ENCODE results near the gene MDM2.

DNA sequence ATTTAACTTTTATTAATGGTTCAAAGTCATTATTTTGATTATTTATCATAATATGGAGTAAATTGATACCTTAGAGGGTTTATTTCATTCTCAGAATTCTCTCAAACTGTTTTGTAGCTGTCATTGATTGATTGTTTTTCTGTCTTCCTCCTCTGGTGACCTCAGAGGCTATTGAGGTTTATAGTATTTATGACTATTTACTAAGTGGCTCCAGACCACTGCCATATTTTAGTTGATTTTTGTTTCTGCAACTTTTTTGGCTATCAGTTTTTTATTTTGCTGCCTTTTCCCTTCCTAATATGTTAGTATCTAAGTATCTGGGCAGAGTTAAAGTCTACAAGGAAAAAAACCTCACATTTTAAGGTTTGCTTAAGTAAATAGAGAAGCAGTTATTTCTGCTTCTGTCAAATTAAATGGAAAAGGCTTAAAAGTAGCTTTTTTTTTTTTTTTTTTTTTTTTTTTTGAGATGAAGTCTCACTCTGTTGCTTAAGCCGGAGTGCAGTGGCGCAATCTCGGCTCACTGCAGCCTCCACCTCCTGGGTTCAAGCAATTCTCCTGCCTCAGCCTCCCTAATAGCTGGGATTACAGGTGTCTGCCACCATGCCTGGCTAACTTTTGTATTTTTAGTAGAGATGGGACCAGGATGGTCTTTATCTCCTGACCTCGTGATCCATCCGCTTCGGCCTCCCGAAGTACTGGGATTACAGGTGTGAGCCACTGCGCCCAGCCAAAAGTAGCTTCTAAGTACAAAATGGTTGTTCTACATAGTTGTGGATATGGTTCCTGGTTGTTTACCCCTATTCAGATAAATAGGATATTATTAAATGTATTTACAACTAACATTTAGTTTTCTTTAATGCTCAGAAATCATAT, 8.2 kb downstream of the MDM2 start:
- TF ChIP-seq RBFOX2 (IDR thresholded peaks at IDR 0.05; ENCODE audit: low read depth, low read length) (no peak), NUFIP1 (IDR thresholded peaks at IDR 0.05; ENCODE audit: partially characterized antibody) (no peak), NR4A1 (CRISPR knock-in tag; IDR thresholded peaks at IDR 0.05) (no peak), NR4A1 (tag; IDR thresholded peaks at IDR 0.05) (no peak), KAT2B (IDR thresholded peaks at IDR 0.05; ENCODE audit: low read depth, low read length) (no peak), CEBPB (tag; IDR thresholded peaks at IDR 0.05) (no peak), SIN3B (IDR thresholded peaks at IDR 0.05; ENCODE audit: low read depth) (no peak), SNIP1 (IDR thresholded peaks at IDR 0.05; ENCODE audit: low read depth) (no peak)
- TF ChIP-seq, protein P1, sequence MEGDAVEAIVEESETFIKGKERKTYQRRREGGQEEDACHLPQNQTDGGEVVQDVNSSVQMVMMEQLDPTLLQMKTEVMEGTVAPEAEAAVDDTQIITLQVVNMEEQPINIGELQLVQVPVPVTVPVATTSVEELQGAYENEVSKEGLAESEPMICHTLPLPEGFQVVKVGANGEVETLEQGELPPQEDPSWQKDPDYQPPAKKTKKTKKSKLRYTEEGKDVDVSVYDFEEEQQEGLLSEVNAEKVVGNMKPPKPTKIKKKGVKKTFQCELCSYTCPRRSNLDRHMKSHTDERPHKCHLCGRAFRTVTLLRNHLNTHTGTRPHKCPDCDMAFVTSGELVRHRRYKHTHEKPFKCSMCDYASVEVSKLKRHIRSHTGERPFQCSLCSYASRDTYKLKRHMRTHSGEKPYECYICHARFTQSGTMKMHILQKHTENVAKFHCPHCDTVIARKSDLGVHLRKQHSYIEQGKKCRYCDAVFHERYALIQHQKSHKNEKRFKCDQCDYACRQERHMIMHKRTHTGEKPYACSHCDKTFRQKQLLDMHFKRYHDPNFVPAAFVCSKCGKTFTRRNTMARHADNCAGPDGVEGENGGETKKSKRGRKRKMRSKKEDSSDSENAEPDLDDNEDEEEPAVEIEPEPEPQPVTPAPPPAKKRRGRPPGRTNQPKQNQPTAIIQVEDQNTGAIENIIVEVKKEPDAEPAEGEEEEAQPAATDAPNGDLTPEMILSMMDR (IDR thresholded peaks at IDR 0.05 in 2 of 3, conservative IDR thresholded peaks at IDR 0.05 in 1 of 3; ENCODE audit: insufficient read depth in 2 of 3, low read depth in 1 of 3, low read length in 3 of 3), result no peak
- TF ChIP-seq, protein P2, sequence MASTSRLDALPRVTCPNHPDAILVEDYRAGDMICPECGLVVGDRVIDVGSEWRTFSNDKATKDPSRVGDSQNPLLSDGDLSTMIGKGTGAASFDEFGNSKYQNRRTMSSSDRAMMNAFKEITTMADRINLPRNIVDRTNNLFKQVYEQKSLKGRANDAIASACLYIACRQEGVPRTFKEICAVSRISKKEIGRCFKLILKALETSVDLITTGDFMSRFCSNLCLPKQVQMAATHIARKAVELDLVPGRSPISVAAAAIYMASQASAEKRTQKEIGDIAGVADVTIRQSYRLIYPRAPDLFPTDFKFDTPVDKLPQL (IDR thresholded peaks at IDR 0.05; ENCODE audit: extremely low read depth, insufficient read length), result no peak
- TF ChIP-seq, protein P3, sequence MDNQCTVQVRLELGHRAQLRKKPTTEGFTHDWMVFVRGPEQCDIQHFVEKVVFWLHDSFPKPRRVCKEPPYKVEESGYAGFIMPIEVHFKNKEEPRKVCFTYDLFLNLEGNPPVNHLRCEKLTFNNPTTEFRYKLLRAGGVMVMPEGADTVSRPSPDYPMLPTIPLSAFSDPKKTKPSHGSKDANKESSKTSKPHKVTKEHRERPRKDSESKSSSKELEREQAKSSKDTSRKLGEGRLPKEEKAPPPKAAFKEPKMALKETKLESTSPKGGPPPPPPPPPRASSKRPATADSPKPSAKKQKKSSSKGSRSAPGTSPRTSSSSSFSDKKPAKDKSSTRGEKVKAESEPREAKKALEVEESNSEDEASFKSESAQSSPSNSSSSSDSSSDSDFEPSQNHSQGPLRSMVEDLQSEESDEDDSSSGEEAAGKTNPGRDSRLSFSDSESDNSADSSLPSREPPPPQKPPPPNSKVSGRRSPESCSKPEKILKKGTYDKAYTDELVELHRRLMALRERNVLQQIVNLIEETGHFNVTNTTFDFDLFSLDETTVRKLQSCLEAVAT (IDR thresholded peaks at IDR 0.05), result no peak
- TF ChIP-seq, protein P4, sequence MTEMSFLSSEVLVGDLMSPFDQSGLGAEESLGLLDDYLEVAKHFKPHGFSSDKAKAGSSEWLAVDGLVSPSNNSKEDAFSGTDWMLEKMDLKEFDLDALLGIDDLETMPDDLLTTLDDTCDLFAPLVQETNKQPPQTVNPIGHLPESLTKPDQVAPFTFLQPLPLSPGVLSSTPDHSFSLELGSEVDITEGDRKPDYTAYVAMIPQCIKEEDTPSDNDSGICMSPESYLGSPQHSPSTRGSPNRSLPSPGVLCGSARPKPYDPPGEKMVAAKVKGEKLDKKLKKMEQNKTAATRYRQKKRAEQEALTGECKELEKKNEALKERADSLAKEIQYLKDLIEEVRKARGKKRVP (CRISPR knock-in tag; IDR thresholded peaks at IDR 0.05), result no peak

Measured in K562 (cell line).